Body of pancreas (tissue), 4 donors: ENCODE results near the gene CFAP299. TPM values are rescaled to one million over a fixed set of nuclear protein-coding genes. Genes with fewer than 3 reads are reported as not detected.

Experiments used
- ATAC-seq: fragments of 150-250 bp; one replicate; pipeline ENCODE4 v1.9.1; 2016
- DNase-seq, 4 donors: peaks; one replicate each; pipeline ENCODE4 v3.0.0-alpha.2; 2019
- H3K27ac ChIP-seq, 4 donors: fragments of 200-600 bp; sonication (generic); 1 replicate in 3 of 4; 2 replicates in 1 of 4; pipeline versions ENCODE4 v1.5.1 to v1.6.1; 2016 to 2019; ENCODE audit warnings: mild to moderate bottlenecking in 1 of 4, mixed read lengths in 1 of 4, moderate library complexity in 1 of 4
- H3K27me3 ChIP-seq, 2 donors: fragments of 200-600 bp; sonication (generic); one replicate each; pipeline ENCODE4 v1.6.0; 2016; ENCODE audit warnings: mild to moderate bottlenecking in 1 of 2
- H3K36me3 ChIP-seq, 2 donors: fragments of 200-600 bp; sonication (generic); replicated peaks in 1 of 2; 2 replicates each; pipeline ENCODE4 v1.5.1; 2016; ENCODE audit warnings: low read depth in 2 of 2; ENCODE audit not compliant: insufficient read depth in 1 of 2
- H3K4me1 ChIP-seq: fragments of 200-600 bp; sonication (generic); one replicate; pipeline ENCODE4 v1.6.0; 2016
- H3K4me3 ChIP-seq, 2 donors: fragments of 200-600 bp; sonication (generic); 1 replicate in 1 of 2; 2 replicates in 1 of 2; pipeline ENCODE4 v1.5.1; 2016 to 2019
- H3K9me3 ChIP-seq, 3 donors: fragments of 200-600 bp; sonication (generic); 1 replicate in 2 of 3; 2 replicates in 1 of 3; pipeline ENCODE4 v1.5.1; 2016
- CTCF ChIP-seq, 7 experiments: fragments of 450-650 bp in 4 of 7; fragments of 200-600 bp in 3 of 7; sonication (generic) in 3 of 7; IDR thresholded peaks; one replicate each; pipeline ENCODE4 v1.5.1; 2016 to 2019; ENCODE audit warnings: antibody characterized with exemption in 7 of 7
- POLR2A ChIP-seq, 3 donors: fragments of 450-650 bp; IDR thresholded peaks; one replicate each; pipeline ENCODE4 v1.6.1; 2016; ENCODE audit warnings: antibody characterized with exemption in 3 of 3, mild to moderate bottlenecking in 2 of 3
- WGBS, 2 donors: methylation state at CpG; one replicate each; pipeline ENCODE4 v1.1.5; 2017; 5-methylcytosine and 5-hydroxymethylcytosine counted together
- intact Hi-C: fragments of 100-400 bp; cut with DNase I; formaldehyde crosslinking; loops from one replicate; pipeline ENCODE4 v1.15.1; 2023
- total RNA-seq, 2 donors: library from RNA; depleted of rRNA; stranded (reverse); fragments of >200 nt; gene quantifications; one replicate each; pipeline ENCODE4 v1.1.0, GENCODE V29; 2016

Gene CFAP299
- total RNA-seq, 2 donors from 2014 or later: not detected

- Histone ChIP-seq H3K9me3 (no peaks in the 10 kb centered on the region), H3K27me3 (no peaks in the 10 kb centered on the region), H3K27ac (no peak overlapping the region), H3K4me1 (no peaks in the 10 kb centered on the region), H3K4me3 (no peak overlapping the region), H3K36me3 (no peaks in the 10 kb centered on the region)
- ATAC-seq (no peak), DNase-seq (no peak)
- 14 to 16% methylated on average over 3 of the region's 3 CpGs for WGBS, 2 donors
- TF ChIP-seq CTCF (IDR thresholded peaks at IDR 0.05) (no peak), POLR2A (IDR thresholded peaks at IDR 0.05) (no peak)
- intact Hi-C loops: no loop called here
These were observed 358.6 kb downstream of the CFAP299 start for GRCh38 chr4:80694171-80694570.

GRCh38 chr4:80705311-80705710 lies 369.8 kb downstream of the CFAP299 start:
- 21 to 36% methylated on average over 3 of the region's 3 CpGs for WGBS, 2 donors
- no peak overlapping the region for H3K27ac ChIP-seq
- no peak for ATAC-seq

GRCh38 chr4:80709082-80709869 lies 373.7 kb downstream of the CFAP299 start:
- DNase-seq: no peak
- ATAC-seq: no peak
- WGBS, 2 donors: 17 to 20% methylated on average over 6 of the region's 6 CpGs
- Histone ChIP-seq H3K4me1 (no peaks in the 10 kb centered on the region), H3K4me3 (no peak overlapping the region), H3K27ac (no peak overlapping the region), H3K9me3 (no peaks in the 10 kb centered on the region), H3K27me3 (no peaks in the 10 kb centered on the region), H3K36me3 (no peaks in the 10 kb centered on the region)
- intact Hi-C loops: no loop called here
- TF ChIP-seq POLR2A (IDR thresholded peaks at IDR 0.05) (no peak), CTCF (IDR thresholded peaks at IDR 0.05) (no peak)

More at GRCh38 chr4:80705311-80705710, 369.8 kb downstream of the CFAP299 start:
- no peak for DNase-seq
- TF ChIP-seq CTCF (IDR thresholded peaks at IDR 0.05) (no peak), POLR2A (IDR thresholded peaks at IDR 0.05) (no peak)
- Histone ChIP-seq H3K36me3 (no peaks in the 10 kb centered on the region), H3K27me3 (no peaks in the 10 kb centered on the region), H3K4me1 (no peaks in the 10 kb centered on the region), H3K4me3 (no peak overlapping the region), H3K9me3 (no peaks in the 10 kb centered on the region)
- intact Hi-C loops: no loop called here

- Histone ChIP-seq H3K4me3 (no peak overlapping the region), H3K36me3 (no peaks in the 10 kb centered on the region), H3K27me3 (no peaks in the 10 kb centered on the region), H3K27ac (no peak overlapping the region), H3K9me3 (no peaks in the 10 kb centered on the region), H3K4me1 (no peaks in the 10 kb centered on the region)
- ATAC-seq (no peak), DNase-seq (no peak)
- TF ChIP-seq CTCF (IDR thresholded peaks at IDR 0.05) (no peak), POLR2A (IDR thresholded peaks at IDR 0.05) (no peak)
- 46 to 47% methylated on average over 5 of the region's 5 CpGs for WGBS, 2 donors
- intact Hi-C loops: no loop called here
These were observed 375.4 kb downstream of the CFAP299 start for GRCh38 chr4:80710748-80711451.
